Pancreas (tissue), 10 donors: ENCODE measurements around the gene LETM1. TPM values are rescaled to one million over a fixed set of nuclear protein-coding genes. Genes with fewer than 3 reads are reported as not detected.

ENCODE experiments used
- ATAC-seq, 4 donors: fragments of 200-7000 bp; cut with Tn5 transposase; one replicate each; pipeline versions ENCODE4 v1.8.0 to v1.9.1; 2020; ENCODE audit warnings: mild to moderate bottlenecking in 4 of 4, moderate library complexity in 4 of 4
- DNase-seq, 6 donors: peaks; one replicate each; pipeline ENCODE4 v3.0.0-alpha.2; 2020
- FAIRE-seq: peaks from 2 replicates; lab custom pipeline; 2012; peaks lifted over from hg19 to GRCh38; lab: Jason Lieb, UNC
- H3K27ac ChIP-seq, 4 donors: fragments of 200-600 bp; sonication (generic); 1 replicate in 3 of 4; 2 replicates in 1 of 4; pipeline versions ENCODE4 v1.5.0 to v1.8.0; 2020
- H3K27me3 ChIP-seq, 4 donors: fragments of 200-600 bp; one replicate each; pipeline ENCODE4 v1.8.0; 2021
- H3K36me3 ChIP-seq, 3 donors: fragments of 200-600 bp; sonication (generic) in 1 of 3; one replicate each; pipeline versions ENCODE4 v1.5.0 to v1.8.0; 2020 to 2021
- H3K4me1 ChIP-seq, 3 donors: fragments of 200-600 bp; one replicate each; pipeline ENCODE4 v1.8.0; 2021
- H3K4me3 ChIP-seq, 4 donors: fragments of 200-600 bp; sonication (generic) in 2 of 4; one replicate each; pipeline versions ENCODE4 v1.5.0 to v1.8.0; 2020 to 2021
- H3K9me3 ChIP-seq, 4 donors: fragments of 200-600 bp; one replicate each; pipeline ENCODE4 v1.8.0; 2021
- WGBS, 2 donors: extraction: QIAGEN DNeasy Blood & Tissue Kit; methylation state at CpG; one replicate each; pipeline ENCODE4 v1.1.7; 2013; 5-methylcytosine and 5-hydroxymethylcytosine counted together
- intact Hi-C, 3 donors: fragments of 100-400 bp; cut with DNase I; formaldehyde crosslinking; loops; one replicate each; pipeline versions ENCODE4 v1.11.1 to v1.14.2; 2022
- polyA plus RNA-seq, 2 donors: library from polyadenylated mRNA; stranded (reverse); fragments of 200-250 nt; gene quantifications; one replicate each; pipeline ENCODE4 v1.2.3, GENCODE V29; 2013
- total RNA-seq, 6 donors: library from RNA; stranded (reverse); fragmentation: NEBNext Ultra II Directional in 4 of 6; extraction: Animal tissue kit (Norgen Biotek cat#: 25700) in 4 of 6; gene quantifications; one replicate each; pipeline versions ENCODE4 v1.2.1 to v1.2.4, GENCODE V29; 2021 to 2023
- TF ChIP-seq, protein P1 (sequence below), 4 donors: fragments of 200-600 bp; sonication (generic) in 3 of 4; IDR thresholded peaks; one replicate each; pipeline versions ENCODE4 v1.5.0 to v1.8.0; 2021; ENCODE audit warnings: antibody characterized with exemption in 4 of 4
- donor health status: healthy with polysubstance abuse.
- donor health status: DM: no; HTN: no; CAD: no; lungs with moderate emphysema.
- donor health status: DM: no; HTN: no; CAD: no.
- donor health status: control.
- donor health status: control.
- donor health status: Bipolar disorder and iron deficiency.
- donor health status: DM: yes; HTN: yes; CAD: no.
- donor health status: DM: no; HTN: no; CAD: no.
- donor health status: DM: no; HTN: no; CAD: no.
- donor health status: DM: yes; HTN: yes; CAD: no.

Gene LETM1
- total and polyA plus RNA-seq, 8 donors: 13.0 to 28.0 (median 19.3) TPM

DNA sequence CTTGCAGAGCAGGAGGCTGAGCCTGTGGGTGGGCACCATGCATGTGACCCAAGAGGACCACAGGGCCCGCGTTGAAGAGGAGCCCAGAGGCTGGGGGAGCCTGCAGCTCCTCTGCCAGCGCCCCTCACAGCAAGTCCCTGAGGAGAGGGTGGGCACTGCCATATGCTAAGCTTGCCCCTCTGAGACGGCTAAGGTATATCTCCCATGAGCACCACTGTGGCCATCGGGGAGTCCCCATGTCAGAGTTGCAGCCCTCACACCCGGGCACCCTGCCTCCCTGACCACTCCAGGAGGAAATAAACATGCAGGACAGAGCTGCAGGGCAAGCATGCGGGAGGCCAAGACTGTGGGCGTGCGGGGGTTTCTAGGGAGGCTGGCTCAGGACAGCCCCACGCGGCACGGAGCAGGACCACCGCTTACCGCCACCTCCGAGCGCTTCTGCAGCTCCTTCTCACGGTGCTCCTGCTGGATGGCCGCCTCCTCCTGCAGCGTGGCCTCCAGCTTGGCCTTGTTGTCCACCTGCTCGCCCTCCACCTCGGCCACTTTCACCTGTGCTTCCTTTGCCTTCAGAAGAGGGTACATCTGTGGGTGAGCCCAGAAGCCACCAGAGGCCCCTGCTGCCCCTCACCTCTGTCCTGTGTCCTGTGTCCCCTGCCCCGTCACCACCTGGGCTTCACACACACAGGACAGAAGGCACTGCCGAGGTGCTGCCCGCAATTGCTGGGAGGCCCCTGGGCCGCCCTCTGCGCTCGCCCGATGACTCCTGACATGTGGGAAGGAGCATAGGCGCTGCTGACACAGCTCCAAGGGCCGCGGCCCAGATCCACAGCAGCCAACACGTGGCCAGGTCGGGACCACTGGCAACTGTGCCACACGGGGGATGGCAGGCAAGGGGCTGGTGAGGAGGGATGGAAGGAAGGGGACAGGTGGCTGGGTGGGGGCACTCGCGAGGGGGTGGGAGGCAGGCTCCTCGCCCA is 33.1 kb downstream of the LETM1 start:
- ATAC-seq: no peak
- H3K27me3 ChIP-seq: no peaks in the 10 kb centered on the region
- no peak overlapping the region for H3K4me3 ChIP-seq
- peaks cover under 1 to 35% (median 11%) of the 10 kb centered on the region in 3 donors for H3K36me3 ChIP-seq
- DNase-seq: peak in 1 of 6 donors; percentile 75
- peaks cover 0 to 6% (median 0%) of the 10 kb centered on the region in 3 donors for H3K4me1 ChIP-seq
- TF ChIP-seq, protein P1, sequence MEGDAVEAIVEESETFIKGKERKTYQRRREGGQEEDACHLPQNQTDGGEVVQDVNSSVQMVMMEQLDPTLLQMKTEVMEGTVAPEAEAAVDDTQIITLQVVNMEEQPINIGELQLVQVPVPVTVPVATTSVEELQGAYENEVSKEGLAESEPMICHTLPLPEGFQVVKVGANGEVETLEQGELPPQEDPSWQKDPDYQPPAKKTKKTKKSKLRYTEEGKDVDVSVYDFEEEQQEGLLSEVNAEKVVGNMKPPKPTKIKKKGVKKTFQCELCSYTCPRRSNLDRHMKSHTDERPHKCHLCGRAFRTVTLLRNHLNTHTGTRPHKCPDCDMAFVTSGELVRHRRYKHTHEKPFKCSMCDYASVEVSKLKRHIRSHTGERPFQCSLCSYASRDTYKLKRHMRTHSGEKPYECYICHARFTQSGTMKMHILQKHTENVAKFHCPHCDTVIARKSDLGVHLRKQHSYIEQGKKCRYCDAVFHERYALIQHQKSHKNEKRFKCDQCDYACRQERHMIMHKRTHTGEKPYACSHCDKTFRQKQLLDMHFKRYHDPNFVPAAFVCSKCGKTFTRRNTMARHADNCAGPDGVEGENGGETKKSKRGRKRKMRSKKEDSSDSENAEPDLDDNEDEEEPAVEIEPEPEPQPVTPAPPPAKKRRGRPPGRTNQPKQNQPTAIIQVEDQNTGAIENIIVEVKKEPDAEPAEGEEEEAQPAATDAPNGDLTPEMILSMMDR (IDR thresholded peaks at IDR 0.05): no peak
- intact Hi-C loops: no loop called here
- FAIRE-seq: no peak
- no peaks in the 10 kb centered on the region for H3K9me3 ChIP-seq
- no peak overlapping the region for H3K27ac ChIP-seq
- WGBS, 2 donors: 92 to 93% methylated on average over 37 of the region's 37 CpGs

DNA sequence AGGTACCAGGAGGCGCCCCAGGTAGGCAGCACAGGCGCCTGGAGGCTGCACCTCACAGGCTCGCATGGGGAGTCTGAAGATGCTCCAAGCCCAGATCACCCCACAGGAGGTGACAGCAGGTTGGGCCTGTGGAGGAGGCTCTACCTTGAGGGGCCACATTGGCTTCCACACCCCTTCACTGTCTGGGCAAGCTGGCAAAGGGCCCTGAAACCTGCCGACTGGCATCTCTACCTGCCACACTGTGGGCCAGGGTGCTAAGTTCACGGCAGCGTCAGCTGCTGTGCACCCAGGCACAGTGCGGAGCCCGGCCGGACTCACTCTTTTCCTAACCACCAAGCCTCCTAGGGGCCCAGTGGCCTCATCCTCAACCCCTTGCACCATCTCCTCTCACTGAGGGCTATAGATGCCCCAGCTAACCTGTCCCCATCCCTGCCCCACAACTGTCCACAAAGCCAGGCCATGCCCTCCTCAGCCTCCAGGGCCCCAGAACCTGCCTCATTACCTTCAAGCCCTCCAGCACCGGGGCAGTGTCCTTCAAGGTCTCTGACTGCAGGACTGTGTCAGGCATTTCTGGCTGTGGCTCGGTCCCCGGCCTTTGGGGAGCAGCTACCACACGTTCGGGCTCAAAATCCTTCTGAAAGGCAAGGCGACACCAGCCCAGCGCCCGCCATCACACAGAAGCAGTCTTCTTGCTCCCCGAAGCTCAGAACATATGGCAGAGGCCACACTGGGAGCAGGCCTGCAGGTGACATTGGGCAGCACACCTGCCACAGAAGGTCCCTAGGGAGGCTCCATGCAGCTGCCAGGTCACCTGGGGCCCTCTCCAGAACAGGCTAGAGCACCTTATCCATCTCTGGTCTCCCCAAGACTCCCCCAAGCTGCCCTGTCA is 34.0 kb downstream of the LETM1 start:
- TF ChIP-seq, protein P1 (IDR thresholded peaks at IDR 0.05): no peak
- no peaks in the 10 kb centered on the region for H3K9me3 ChIP-seq
- no peak for ATAC-seq
- 95 to 97% methylated on average over 18 of the region's 18 CpGs for WGBS, 2 donors
- H3K4me3 ChIP-seq: no peak overlapping the region
- peaks cover 0 to 6% (median 0%) of the 10 kb centered on the region in 3 donors for H3K4me1 ChIP-seq
- peaks cover 7 to 43% (median 11%) of the 10 kb centered on the region in 3 donors for H3K36me3 ChIP-seq
- no peaks in the 10 kb centered on the region for H3K27me3 ChIP-seq
- DNase-seq: no peak
- FAIRE-seq: no peak
- H3K27ac ChIP-seq: no peak overlapping the region
- intact Hi-C loops: no loop called here

DNA sequence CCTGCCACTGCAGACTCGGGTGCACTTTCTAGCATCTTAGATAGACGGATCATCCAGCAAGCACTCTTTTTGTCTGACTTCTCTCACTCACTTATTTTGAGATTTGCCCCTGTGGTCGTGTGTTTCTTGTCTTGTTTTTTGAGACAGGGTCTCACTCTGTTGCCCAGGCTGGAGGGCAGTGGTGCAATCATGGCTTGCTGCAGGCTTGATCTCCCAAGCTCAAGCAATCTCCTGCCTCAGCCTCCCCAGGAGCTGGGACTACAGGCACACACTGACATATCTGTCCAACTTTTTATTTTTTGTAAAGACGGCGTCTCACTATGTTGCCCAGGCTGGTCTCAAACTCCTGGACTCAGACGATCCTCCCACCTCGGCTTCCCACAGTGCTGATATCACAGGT is 36.1 kb downstream of the LETM1 start:
- Histone ChIP-seq H3K27ac (no peak overlapping the region), H3K27me3 (no peaks in the 10 kb centered on the region), H3K36me3 (peaks cover 9 to 52% (median 21%) of the 10 kb centered on the region in 3 donors), H3K4me3 (no peak overlapping the region), H3K9me3 (no peaks in the 10 kb centered on the region), H3K4me1 (peaks cover 0 to 6% (median 0%) of the 10 kb centered on the region in 3 donors)
- no peak for ATAC-seq
- WGBS, 2 donors: 77% methylated on average over 7 of the region's 7 CpGs
- no peak for FAIRE-seq
- TF ChIP-seq, protein P1 (IDR thresholded peaks at IDR 0.05): no peak
- no peak for DNase-seq
- intact Hi-C loops: no loop called here

DNA sequence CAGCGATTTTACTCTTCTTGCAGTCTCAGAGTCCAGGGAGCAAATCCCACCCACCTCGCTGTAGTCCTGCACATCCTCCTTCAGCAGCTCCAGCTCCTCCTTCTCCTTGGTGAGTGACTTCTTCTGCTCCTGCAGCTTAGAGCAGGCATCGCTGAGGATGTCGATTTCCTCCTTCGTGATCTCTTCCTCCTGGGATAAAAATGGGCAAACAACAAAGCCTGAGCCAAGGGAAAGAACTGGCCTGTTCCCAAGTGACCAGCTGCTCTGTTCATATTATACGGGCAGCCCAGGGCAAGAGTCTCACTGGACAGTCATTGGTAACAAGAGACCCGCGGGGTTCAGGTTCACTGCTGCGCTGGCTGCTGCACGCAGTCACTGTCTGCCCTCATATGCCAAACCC is 36.7 kb downstream of the LETM1 start:
- FAIRE-seq: no peak
- intact Hi-C loops: no loop called here
- H3K27me3 ChIP-seq: no peaks in the 10 kb centered on the region
- H3K36me3 ChIP-seq: peaks cover 9 to 52% (median 21%) of the 10 kb centered on the region in 3 donors
- peaks cover 0 to 6% (median 0%) of the 10 kb centered on the region in 3 donors for H3K4me1 ChIP-seq
- H3K4me3 ChIP-seq: no peak overlapping the region
- TF ChIP-seq, protein P1 (IDR thresholded peaks at IDR 0.05): no peak
- ATAC-seq: peak; percentile 66 to 82 (median 74)
- DNase-seq: peak in 2 of 6 donors; percentile 64 to 67
- WGBS, 2 donors: 43 to 49% methylated on average over 10 of the region's 10 CpGs
- H3K9me3 ChIP-seq: no peaks in the 10 kb centered on the region
- H3K27ac ChIP-seq: no peak overlapping the region
